Ascending aorta (tissue), 2 donors: ENCODE data around the gene KRTAP12-1. TPM values are rescaled to one million over a fixed set of nuclear protein-coding genes. Genes with fewer than 3 reads are reported as not detected.

Experiments used
- DNase-seq, 2 donors: peaks; one replicate each; pipeline ENCODE4 v3.0.0-alpha.2; 2019; ENCODE audit warnings: low spot score in 2 of 2
- H3K27ac ChIP-seq, 2 donors: fragments of 200-600 bp; sonication (generic); one replicate each; pipeline ENCODE4 v1.5.1; 2016 to 2017; ENCODE audit warnings: mild to moderate bottlenecking in 1 of 2
- H3K27me3 ChIP-seq: fragments of 200-600 bp; sonication (generic); one replicate; pipeline ENCODE4 v1.5.1; 2017
- H3K36me3 ChIP-seq, 2 donors: fragments of 200-600 bp; sonication (generic); one replicate each; pipeline ENCODE4 v1.5.1; 2016
- H3K4me1 ChIP-seq, 2 donors: fragments of 200-600 bp; sonication (generic); one replicate each; pipeline ENCODE4 v1.5.1; 2016 to 2017; ENCODE audit warnings: mild to moderate bottlenecking in 1 of 2
- H3K4me3 ChIP-seq, 2 donors: fragments of 200-600 bp; sonication (generic); one replicate each; pipeline ENCODE4 v1.5.1; 2016 to 2017; ENCODE audit warnings: mild to moderate bottlenecking in 1 of 2
- H3K9me3 ChIP-seq, 2 donors: fragments of 200-600 bp; sonication (generic); one replicate each; pipeline ENCODE4 v1.5.1; 2016
- intact Hi-C: fragments of 100-400 bp; cut with DNase I; formaldehyde crosslinking; loops from one replicate; pipeline ENCODE4 v1.15.1; 2023
- total RNA-seq: library from RNA; depleted of rRNA; stranded (reverse); fragments of >200 nt; gene quantifications from one replicate; pipeline ENCODE4 v1.1.0, GENCODE V29; 2016
- TF ChIP-seq, protein P1 (sequence below), 3 experiments: fragments of 200-600 bp in 2 of 3; fragments of 450-650 bp in 1 of 3; sonication (generic) in 2 of 3; IDR thresholded peaks; one replicate each; pipeline ENCODE4 v1.5.1; 2016 to 2019; ENCODE audit warnings: antibody characterized with exemption in 3 of 3, mild to moderate bottlenecking in 1 of 3, moderate library complexity in 1 of 3

Gene KRTAP12-1, protein sequence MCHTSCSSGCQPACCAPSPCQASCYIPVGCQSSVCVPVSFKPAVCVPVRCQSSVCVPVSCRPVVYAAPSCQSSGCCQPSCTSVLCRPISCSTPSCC
- not detected for total RNA-seq

DNA sequence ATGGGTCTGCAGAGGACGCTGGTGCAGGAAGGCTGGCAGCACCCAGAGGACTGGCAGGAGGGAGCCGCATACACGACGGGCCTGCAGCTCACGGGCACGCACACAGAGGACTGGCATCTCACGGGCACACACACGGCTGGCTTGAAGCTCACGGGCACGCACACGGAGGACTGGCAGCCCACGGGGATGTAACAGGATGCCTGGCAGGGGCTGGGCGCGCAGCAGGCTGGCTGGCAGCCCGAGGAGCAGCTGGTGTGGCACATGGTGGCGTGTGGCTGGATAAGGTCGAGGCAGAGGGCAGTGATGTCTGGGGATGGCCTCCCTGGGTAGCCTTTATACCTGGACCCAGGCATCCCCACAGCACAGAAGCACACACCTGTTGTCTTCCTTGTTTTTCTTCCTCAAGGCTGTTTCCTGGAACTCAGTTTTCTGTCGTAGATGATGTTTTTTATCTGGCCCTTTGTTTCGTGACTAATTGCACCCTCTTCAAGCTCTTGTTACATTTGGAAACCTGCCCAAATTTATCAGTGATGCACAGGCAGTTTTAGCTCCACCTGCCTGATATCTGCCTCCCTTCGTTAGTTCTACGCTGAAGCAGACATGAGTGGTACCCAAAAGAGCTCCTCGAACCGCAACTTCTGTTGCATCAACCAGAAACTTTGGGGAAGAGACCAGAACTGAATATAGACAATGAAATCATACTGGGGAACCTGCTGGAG lies at the start of gene KRTAP12-1:
Gene KRTAP12-1, minus strand, starts transcription at position 303 of the 719 bp plus-strand sequence. Its CDS starts 40 bp downstream, at position 263.
- H3K9me3 ChIP-seq: no peaks in the 10 kb centered on the region
- no peaks in the 10 kb centered on the region for H3K27me3 ChIP-seq
- H3K36me3 ChIP-seq: no peaks in the 10 kb centered on the region
- no peak within 1 kb of the TSS for H3K4me3 ChIP-seq
- intact Hi-C loops: loop anchor here (10.0 kb wide), 1 partner anchor 277 kb away; no protein-coding TSS in a partner anchor
- TF ChIP-seq, protein P1, sequence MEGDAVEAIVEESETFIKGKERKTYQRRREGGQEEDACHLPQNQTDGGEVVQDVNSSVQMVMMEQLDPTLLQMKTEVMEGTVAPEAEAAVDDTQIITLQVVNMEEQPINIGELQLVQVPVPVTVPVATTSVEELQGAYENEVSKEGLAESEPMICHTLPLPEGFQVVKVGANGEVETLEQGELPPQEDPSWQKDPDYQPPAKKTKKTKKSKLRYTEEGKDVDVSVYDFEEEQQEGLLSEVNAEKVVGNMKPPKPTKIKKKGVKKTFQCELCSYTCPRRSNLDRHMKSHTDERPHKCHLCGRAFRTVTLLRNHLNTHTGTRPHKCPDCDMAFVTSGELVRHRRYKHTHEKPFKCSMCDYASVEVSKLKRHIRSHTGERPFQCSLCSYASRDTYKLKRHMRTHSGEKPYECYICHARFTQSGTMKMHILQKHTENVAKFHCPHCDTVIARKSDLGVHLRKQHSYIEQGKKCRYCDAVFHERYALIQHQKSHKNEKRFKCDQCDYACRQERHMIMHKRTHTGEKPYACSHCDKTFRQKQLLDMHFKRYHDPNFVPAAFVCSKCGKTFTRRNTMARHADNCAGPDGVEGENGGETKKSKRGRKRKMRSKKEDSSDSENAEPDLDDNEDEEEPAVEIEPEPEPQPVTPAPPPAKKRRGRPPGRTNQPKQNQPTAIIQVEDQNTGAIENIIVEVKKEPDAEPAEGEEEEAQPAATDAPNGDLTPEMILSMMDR (IDR thresholded peaks at IDR 0.05): no peak
- DNase-seq: peak in 1 of 2 donors; percentile 58
- H3K4me1 ChIP-seq: no peaks in the 10 kb centered on the region
- H3K27ac ChIP-seq: no peak within 1 kb of the TSS

DNA sequence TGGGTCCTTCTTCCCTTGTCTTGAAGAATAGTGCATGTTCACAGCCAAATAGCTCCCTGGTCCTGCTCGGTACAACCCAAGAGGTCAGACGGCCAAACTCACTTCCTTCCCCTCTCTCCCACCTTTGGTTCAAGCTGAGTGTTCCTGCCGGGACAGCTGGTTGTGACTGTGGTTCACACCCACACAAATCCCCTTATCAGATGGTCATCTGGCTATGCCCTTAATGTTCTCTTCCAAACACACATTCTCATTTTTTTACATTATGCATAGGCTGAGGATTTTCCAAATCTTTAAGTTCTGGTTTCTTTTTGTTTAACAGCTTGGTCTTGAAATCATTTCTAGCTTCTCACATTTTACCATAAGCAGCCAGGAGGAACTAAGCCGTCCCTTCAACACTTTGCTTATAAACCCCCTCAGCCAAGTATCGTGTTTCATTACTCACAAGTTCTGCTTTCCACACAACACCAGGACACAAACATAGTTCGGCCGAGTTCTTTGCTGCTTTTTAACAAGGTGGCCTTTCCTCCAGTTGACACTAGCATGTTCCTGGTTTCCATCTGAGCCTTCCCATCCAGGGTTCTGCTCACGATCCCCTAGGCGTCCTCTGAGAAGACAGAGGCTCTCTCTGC lies 49.1 kb upstream of the KRTAP12-1 start:
- TF ChIP-seq, protein P1 (IDR thresholded peaks at IDR 0.05): no peak
- no peak overlapping the region for H3K4me3 ChIP-seq
- peak in 1 of 2 donors; percentile 31 for DNase-seq
- H3K27ac ChIP-seq: no peak overlapping the region
- H3K36me3 ChIP-seq: no peaks in the 10 kb centered on the region
- intact Hi-C loops: no loop called here
- no peaks in the 10 kb centered on the region for H3K27me3 ChIP-seq
- no peaks in the 10 kb centered on the region for H3K4me1 ChIP-seq
- H3K9me3 ChIP-seq: no peaks in the 10 kb centered on the region

DNA sequence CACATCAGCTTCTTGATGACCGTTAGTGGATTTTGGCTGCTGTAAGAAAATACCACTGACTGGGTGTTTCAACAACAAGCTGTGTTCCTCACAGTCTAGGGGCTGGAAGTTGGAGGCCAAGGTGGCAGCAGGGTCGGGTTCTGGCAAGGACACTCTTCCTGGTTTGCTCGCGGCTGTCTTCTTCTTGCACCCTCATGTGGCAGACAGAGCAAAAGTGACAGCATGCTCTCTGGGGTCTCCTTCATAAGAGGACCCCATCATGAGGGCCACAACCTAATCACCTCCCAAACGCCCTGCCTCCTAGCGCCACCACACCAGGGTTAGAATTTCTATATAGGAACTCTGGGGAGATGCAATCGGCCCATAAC lies 48.0 kb upstream of the KRTAP12-1 start:
- TF ChIP-seq, protein P1 (IDR thresholded peaks at IDR 0.05): no peak
- Histone ChIP-seq H3K4me1 (no peaks in the 10 kb centered on the region), H3K27me3 (no peaks in the 10 kb centered on the region), H3K4me3 (no peak overlapping the region), H3K36me3 (no peaks in the 10 kb centered on the region), H3K9me3 (no peaks in the 10 kb centered on the region), H3K27ac (no peak overlapping the region)
- intact Hi-C loops: no loop called here
- peak in 1 of 2 donors; percentile 33 for DNase-seq

DNA sequence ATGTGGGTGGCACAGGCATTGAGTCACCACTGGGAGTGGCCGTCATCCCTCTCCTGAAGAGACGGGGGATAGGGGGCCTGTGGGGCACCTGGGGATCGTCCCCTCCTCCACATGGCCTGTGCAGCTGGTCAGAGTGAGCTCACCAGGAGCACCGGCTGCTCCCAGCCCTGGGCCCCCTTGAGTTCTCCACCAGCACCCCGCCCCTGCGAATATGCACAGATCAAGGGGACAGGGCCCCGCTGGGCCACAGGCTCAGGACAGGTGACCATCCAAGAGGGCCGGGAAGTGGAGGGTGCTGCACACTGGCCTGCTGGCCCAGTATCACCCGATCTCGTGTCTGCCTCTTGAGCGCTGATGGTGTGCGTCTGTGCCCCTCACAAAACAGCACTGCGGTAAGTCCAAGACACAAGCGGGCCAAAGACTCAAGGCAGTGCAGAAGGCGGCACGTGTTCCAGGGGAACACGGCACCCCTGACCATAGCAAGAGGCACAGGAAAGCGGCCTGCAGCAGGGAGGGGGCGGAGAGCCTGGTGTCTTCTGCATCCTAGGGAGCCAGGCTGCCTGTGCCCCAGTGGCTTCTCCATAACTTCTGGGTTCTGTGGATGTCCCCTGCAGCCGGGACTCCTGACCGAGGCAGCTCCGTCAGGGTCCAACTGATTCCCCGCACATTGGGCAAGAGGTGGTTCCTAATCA lies 47.5 kb upstream of the KRTAP12-1 start:
- H3K4me3 ChIP-seq: no peak overlapping the region
- no peaks in the 10 kb centered on the region for H3K27me3 ChIP-seq
- intact Hi-C loops: no loop called here
- no peaks in the 10 kb centered on the region for H3K4me1 ChIP-seq
- H3K36me3 ChIP-seq: no peaks in the 10 kb centered on the region
- TF ChIP-seq, protein P1 (IDR thresholded peaks at IDR 0.05): no peak
- DNase-seq: no peak
- H3K9me3 ChIP-seq: no peaks in the 10 kb centered on the region
- no peak overlapping the region for H3K27ac ChIP-seq

DNA sequence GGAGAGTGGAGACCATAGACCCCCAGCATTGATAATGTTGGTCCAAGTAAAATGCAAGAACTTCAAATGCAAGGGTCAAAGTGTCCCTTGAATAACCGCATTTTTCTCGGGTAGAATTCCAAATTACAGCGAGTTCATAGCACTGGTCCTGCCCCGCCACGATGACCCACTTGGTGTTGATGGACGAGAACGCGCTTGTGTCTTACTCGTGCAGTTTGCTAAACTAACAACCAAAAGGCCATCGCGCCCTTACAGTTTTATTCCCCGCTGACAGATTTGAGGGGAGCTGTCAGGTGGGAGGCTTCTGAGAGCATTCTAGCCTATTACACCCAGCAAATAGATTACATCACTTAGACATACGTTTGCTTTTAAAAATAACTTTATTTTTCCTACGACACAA lies 46.8 kb upstream of the KRTAP12-1 start:
- no peaks in the 10 kb centered on the region for H3K4me1 ChIP-seq
- no peaks in the 10 kb centered on the region for H3K9me3 ChIP-seq
- TF ChIP-seq, protein P1 (IDR thresholded peaks at IDR 0.05): no peak
- H3K27me3 ChIP-seq: no peaks in the 10 kb centered on the region
- no peak for DNase-seq
- intact Hi-C loops: no loop called here
- H3K27ac ChIP-seq: no peak overlapping the region
- H3K4me3 ChIP-seq: no peak overlapping the region
- no peaks in the 10 kb centered on the region for H3K36me3 ChIP-seq
